Tibial artery (tissue), 4 donors: ENCODE data around the gene SERPINB5.

Experiments used
- DNase-seq, 2 donors: peaks; one replicate each; pipeline ENCODE4 v3.0.0-alpha.2; 2019
- H3K27ac ChIP-seq, 2 donors: fragments of 200-600 bp; sonication (generic) in 1 of 2; 1 replicate in 1 of 2; 2 replicates in 1 of 2; pipeline ENCODE4 v1.5.1; 2018 to 2019; ENCODE audit warnings: mild to moderate bottlenecking in 1 of 2
- H3K27me3 ChIP-seq, 2 donors: fragments of 200-600 bp; sonication (generic) in 1 of 2; one replicate each; pipeline versions ENCODE4 v1.5.1 to v1.6.0; 2016 to 2019
- H3K36me3 ChIP-seq, 3 donors: fragments of 200-600 bp; sonication (generic) in 2 of 3; one replicate each; pipeline ENCODE4 v1.5.1; 2016 to 2019; ENCODE audit warnings: mild to moderate bottlenecking in 2 of 3
- H3K4me1 ChIP-seq, 4 donors: fragments of 200-600 bp; sonication (generic) in 2 of 4; 1 replicate in 3 of 4; 2 replicates in 1 of 4; pipeline ENCODE4 v1.5.1; 2016 to 2019
- H3K4me3 ChIP-seq, 2 donors: fragments of 200-600 bp; sonication (generic) in 1 of 2; 1 replicate in 1 of 2; 2 replicates in 1 of 2; pipeline ENCODE4 v1.5.1; 2018 to 2019; ENCODE audit warnings: mild to moderate bottlenecking in 2 of 2
- H3K9me3 ChIP-seq, 3 donors: fragments of 200-600 bp; sonication (generic) in 1 of 3; one replicate each; pipeline ENCODE4 v1.5.1; 2016 to 2019
- CTCF ChIP-seq, 2 experiments: fragments of 200-600 bp in 1 of 2; fragments of 450-650 bp in 1 of 2; IDR thresholded peaks; one replicate each; pipeline ENCODE4 v1.5.1; 2017 to 2019; ENCODE audit warnings: antibody characterized with exemption in 2 of 2, mild to moderate bottlenecking in 1 of 2, moderate library complexity in 1 of 2
- intact Hi-C: fragments of 100-400 bp; cut with DNase I; formaldehyde crosslinking; loops from one replicate; pipeline ENCODE4 v1.15.0; 2023; ENCODE audit warnings: low total_unique reads

SERPINB5 gene

GRCh38 chr18:63534615-63535014, 57.9 kb downstream of the SERPINB5 start:
- no peak for DNase-seq
- H3K36me3 ChIP-seq = no peaks in the 10 kb centered on the region
- H3K4me1 ChIP-seq = no peaks in the 10 kb centered on the region
- no peak overlapping the region for H3K27ac ChIP-seq
- H3K4me3 ChIP-seq = no peak overlapping the region
- no peak for TF ChIP-seq CTCF (IDR thresholded peaks at IDR 0.05)
- no peaks in the 10 kb centered on the region for H3K9me3 ChIP-seq
- intact Hi-C loops = no loop called here
- no peaks in the 10 kb centered on the region for H3K27me3 ChIP-seq

- Histone ChIP-seq H3K27ac (no peak overlapping the region), H3K27me3 (no peaks in the 10 kb centered on the region), H3K9me3 (no peaks in the 10 kb centered on the region), H3K4me3 (no peak overlapping the region), H3K36me3 (no peaks in the 10 kb centered on the region), H3K4me1 (no peaks in the 10 kb centered on the region)
- intact Hi-C loops = no loop called here
- no peak for TF ChIP-seq CTCF (IDR thresholded peaks at IDR 0.05)
- no peak for DNase-seq
Observed at GRCh38 chr18:63539904-63540510, 63.2 kb downstream of the SERPINB5 start.

- Histone ChIP-seq H3K27me3 (no peaks in the 10 kb centered on the region), H3K36me3 (no peaks in the 10 kb centered on the region), H3K9me3 (no peaks in the 10 kb centered on the region), H3K4me3 (no peak within 1 kb of the TSS), H3K4me1 (no peaks in the 10 kb centered on the region), H3K27ac (no peak within 1 kb of the TSS)
- no peak for TF ChIP-seq CTCF (IDR thresholded peaks at IDR 0.05)
- intact Hi-C loops = no loop called here
- no peak for DNase-seq
Observed at GRCh38 chr18:63542069-63542468, 65.3 kb downstream of the SERPINB5 start, which contains the start of gene SERPINB12. Gene SERPINB12, plus strand, starts transcription at chr18:63542369. Its CDS starts 13,791 bp downstream, at chr18:63556160.

GRCh38 chr18:63544017-63544416, 67.3 kb downstream of the SERPINB5 start:
- Histone ChIP-seq H3K9me3 (no peaks in the 10 kb centered on the region), H3K4me1 (no peaks in the 10 kb centered on the region), H3K36me3 (no peaks in the 10 kb centered on the region), H3K27ac (no peak overlapping the region), H3K27me3 (no peaks in the 10 kb centered on the region), H3K4me3 (no peak overlapping the region)
- intact Hi-C loops = no loop called here
- no peak for DNase-seq
- TF ChIP-seq CTCF (IDR thresholded peaks at IDR 0.05) = no peak

- Histone ChIP-seq H3K4me3 (no peak overlapping the region), H3K9me3 (no peaks in the 10 kb centered on the region), H3K4me1 (no peaks in the 10 kb centered on the region), H3K27ac (no peak overlapping the region), H3K36me3 (no peaks in the 10 kb centered on the region), H3K27me3 (no peaks in the 10 kb centered on the region)
- no peak for DNase-seq
- TF ChIP-seq CTCF (IDR thresholded peaks at IDR 0.05) = no peak
- intact Hi-C loops = no loop called here
Observed at GRCh38 chr18:63545000-63545399, 68.2 kb downstream of the SERPINB5 start.

GRCh38 chr18:63550068-63550467, 73.3 kb downstream of the SERPINB5 start:
- Histone ChIP-seq H3K36me3 (no peaks in the 10 kb centered on the region), H3K27ac (no peak overlapping the region), H3K4me3 (no peak overlapping the region), H3K27me3 (no peaks in the 10 kb centered on the region), H3K9me3 (no peaks in the 10 kb centered on the region), H3K4me1 (peaks cover 0 to 14% (median 9%) of the 10 kb centered on the region in 4 donors)
- no peak for DNase-seq
- TF ChIP-seq CTCF (IDR thresholded peaks at IDR 0.05) = no peak
- intact Hi-C loops = no loop called here
